Activated gamma-delta T cell (primary cell): ENCODE data around the gene PTOV1.
A peak's percentile ranks its signal among the peaks of the same experiment; 100 is the strongest.

ENCODE experiments used
- DNase-seq: peaks from one replicate; lab custom pipeline; 2025; lab: John Stamatoyannopoulos, UW

PTOV1 gene

GRCh38 chr19:49888510-49888824 is 37.5 kb downstream of the PTOV1 start:
- no peak for DNase-seq

GRCh38 chr19:49889038-49889686 is 38.2 kb downstream of the PTOV1 start:
- no peak for DNase-seq

DNA sequence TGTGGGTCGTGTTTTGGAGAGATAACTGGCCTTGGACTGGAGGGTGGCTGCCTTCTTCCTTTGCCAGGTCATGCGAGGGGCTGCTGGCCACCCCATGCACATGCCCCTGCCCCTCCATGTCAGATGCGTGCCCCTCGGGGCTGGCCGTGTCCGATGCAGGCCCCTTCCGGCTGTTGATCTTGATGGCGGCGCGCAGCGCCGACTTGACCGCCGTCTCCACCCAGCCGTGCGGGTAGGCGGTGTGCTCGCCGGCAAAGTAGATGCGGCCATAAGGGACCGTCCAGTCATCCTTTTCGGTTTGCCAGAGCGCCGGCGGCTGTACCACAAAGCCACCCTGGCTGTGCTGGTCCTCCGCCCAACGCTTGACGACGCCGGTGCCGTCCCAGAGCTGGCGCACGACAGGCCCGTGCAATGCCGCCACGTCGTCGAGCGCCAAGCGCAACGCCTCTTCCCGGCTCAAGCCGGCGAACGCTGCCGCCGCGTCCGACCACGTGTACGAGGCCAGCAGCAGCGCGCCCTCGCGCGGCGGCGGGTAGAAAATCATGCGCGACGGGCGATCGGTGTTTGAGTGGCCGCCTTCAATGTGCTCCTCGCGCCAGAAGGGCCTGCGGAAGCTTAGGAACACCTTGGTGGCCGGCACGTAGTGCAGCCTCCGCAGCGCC is 38.9 kb downstream of the PTOV1 start:
- DNase-seq = peak; percentile 59

GRCh38 chr19:49890349-49891311 is 39.7 kb downstream of the PTOV1 start:
- DNase-seq = peak; percentile 60

DNA sequence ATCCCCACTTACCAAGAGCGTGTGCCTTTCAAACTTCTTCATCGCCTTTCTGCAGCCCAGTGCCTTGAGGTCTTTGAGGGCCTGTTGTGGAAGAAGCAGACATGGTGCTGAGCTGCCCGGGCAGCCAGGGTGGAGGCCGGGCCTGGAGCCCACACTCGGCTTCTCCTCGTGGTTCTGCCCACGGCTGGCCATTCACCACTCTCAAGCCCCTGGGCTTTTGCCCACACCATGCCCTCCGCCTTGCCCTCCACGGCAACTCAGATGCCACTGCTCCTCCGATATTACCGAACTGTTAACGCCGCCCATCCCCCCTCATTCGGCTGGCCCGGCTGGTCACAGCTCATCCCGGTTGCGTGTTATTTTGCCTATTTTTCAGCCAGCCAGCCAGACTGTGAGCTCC is 40.4 kb downstream of the PTOV1 start:
- no peak for DNase-seq

GRCh38 chr19:49892716-49893115 is 41.8 kb downstream of the PTOV1 start:
- no peak for DNase-seq

GRCh38 chr19:49894011-49894664 is 43.2 kb downstream of the PTOV1 start:
- no peak for DNase-seq

- DNase-seq = no peak
Observed at GRCh38 chr19:49894879-49895565, 44.1 kb downstream of the PTOV1 start.

DNA sequence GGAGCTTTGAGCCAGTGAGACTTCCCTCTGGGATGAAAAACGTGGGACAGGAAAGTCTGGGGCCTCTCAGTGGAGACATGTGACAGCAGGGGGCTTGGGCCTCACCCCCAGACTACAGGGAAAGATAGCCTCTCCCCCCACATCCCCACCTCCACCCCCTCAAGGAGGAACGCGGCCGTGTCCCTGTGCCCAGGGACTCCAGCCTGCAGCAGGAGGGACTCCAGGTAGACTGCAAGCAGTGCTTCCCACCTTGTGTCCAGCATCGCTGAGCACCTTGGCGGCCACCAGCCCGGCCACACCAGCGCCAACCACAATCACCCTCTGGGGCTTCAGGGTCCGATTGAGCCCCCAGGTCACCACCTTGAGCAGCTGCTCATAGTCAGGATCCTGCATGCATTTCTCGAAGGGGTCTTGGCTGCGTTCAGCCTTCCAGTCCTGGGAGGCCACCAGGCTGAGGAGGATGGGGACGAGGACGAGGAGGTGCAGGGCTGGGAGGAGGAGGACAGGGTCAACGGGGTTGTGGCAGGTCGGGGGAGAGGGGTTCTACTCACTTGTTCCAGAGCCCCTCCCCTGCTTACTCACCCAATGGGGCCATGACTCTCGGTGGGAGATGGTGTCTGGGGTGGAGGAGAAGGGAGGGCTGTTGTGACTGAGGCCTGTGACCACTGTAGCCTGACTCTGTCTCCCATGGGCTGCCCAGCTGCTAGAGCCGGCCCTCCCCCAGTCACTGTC is 44.8 kb downstream of the PTOV1 start:
- DNase-seq = no peak

- peak; percentile 24 for DNase-seq
Observed at GRCh38 chr19:49896863-49897621, 46.1 kb downstream of the PTOV1 start, which contains the start of gene IL4I1. IL4I1 (minus strand) TSS chr19:49896887; CDS start chr19:49896160, 727 bp downstream.

GRCh38 chr19:49904136-49904535 is 53.2 kb downstream of the PTOV1 start:
- no peak for DNase-seq

- no peak for DNase-seq
Observed at GRCh38 chr19:49906879-49907564, 56.1 kb downstream of the PTOV1 start.

GRCh38 chr19:49907745-49908446 is 56.9 kb downstream of the PTOV1 start:
- no peak for DNase-seq

GRCh38 chr19:49908480-49909420 is 57.8 kb downstream of the PTOV1 start:
- no peak for DNase-seq

DNA sequence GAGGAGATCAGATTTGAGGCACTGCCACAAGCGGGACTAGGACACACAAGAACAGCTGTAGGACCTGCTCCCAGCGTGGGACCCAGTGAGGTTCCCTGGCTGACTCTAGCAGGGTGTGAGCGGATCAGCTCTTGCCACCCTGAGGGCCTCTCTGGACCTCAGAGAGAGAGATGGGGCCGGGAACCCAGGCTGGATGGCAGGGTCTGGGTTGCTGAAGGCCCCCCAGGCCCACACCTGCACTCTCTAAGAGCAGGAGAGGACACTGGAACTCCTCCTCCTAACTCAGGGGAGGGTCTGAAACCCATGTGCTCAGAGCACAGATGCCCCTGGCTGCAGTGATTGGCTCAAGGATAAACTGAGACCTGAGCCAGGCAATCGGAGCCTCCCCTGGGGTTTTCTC is 59.2 kb downstream of the PTOV1 start:
- no peak for DNase-seq
